OCI-LY7 (cell line): ENCODE data around the gene LRRC28.

Experiments used
- CTCF ChIP-seq: fragments of 200-600 bp; sonication (generic); conservative IDR thresholded peaks from 2 replicates; pipeline ENCODE4 v1.5.1; 2014; ENCODE audit warnings: mild to moderate bottlenecking, antibody characterized with exemption, low read length, moderate library complexity, mixed read lengths
- EZH2phosphoT487 ChIP-seq: fragments of 200-600 bp; sonication (generic); IDR thresholded peaks from 2 replicates; pipeline ENCODE4 v1.6.1; 2018; ENCODE audit warnings: low read depth, borderline replicate concordance, mild to moderate bottlenecking, mixed run types, antibody characterized with exemption, low read length, moderate library complexity, mixed read lengths

GRCh38 chr15:99283717-99284116, 32.4 kb downstream of the LRRC28 start:
- TF ChIP-seq CTCF (no peak), EZH2phosphoT487 (no peak)
